ENCODE results near the gene TOR1AIP1. TPM values are rescaled to one million over a fixed set of nuclear protein-coding genes. Genes with fewer than 3 reads are reported as not detected.
A peak's percentile ranks its signal among the peaks of the same experiment; 100 is the strongest.

The TOR1AIP1 gene
- polyA plus RNA-seq, 4 donors: 44.7 to 67.4 (median 57.7) TPM

GRCh38 chr1:179881642-179882252 lies 338 bp upstream of the TOR1AIP1 start:
- peak; percentile 85 to 89 (median 87) for DNase-seq (ENCODE audit: low read depth in 4 of 4, low spot score in 3 of 4)

DNA sequence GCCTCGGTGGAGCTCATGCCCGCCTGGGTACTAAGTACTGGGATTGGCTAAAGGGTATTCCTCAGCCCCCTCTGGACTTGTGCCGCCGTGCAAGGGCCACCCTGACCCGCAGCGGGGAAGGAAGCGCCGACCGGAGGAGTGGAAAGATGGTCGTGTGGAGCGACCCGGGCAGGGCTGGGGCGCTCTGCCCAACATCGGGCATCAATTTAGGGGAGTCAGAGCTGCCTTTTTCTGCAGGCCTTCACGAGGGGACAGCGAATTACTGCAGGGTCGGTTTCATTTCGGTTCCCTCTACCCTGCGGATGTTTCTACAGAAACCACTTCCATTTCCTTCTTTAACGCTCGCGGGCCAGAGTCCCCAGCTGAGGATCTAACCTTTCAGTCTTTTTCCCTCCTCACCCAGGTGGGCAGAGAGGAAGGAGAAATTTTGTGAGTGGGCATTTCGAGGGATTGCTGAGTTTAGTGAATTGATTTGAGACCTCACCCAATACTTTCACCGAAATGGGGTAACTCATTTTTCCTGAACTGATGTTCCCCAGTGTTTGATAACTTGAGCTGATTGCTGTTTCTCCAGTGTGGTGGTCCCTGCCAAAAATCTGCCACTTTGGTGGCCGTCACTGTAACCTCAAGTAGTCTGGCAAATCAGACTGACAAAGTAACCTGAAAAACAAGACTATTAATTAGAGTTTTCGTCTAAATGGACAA lies 1.1 kb downstream of the TOR1AIP1 start:
- no peak for DNase-seq (ENCODE audit: low read depth in 4 of 4, low spot score in 3 of 4)

DNA sequence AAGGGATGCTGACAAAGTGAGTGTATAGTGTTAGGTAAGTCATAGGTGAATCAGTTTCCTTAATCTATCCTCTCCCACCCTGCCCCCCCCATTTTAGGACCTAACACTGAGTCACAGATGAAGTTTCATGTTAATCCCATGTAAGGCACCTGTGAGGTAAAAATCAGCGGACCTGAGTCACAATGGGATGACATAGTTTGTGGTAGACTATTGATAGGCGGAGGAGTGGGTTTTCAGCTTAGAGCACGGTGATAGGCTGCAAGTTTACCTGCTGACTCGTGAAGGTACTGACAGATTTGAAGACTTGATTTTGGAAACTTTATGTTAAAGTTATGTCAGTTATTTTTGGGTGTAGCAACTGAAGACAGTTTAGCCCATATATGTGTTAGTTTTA lies 1.7 kb downstream of the TOR1AIP1 start:
- DNase-seq (ENCODE audit: low read depth in 4 of 4, low spot score in 3 of 4): no peak

GRCh38 chr1:179888071-179888470 lies 6.0 kb downstream of the TOR1AIP1 start:
- DNase-seq (ENCODE audit: low read depth in 4 of 4, low spot score in 3 of 4): no peak

GRCh38 chr1:179889589-179889988 lies 7.5 kb downstream of the TOR1AIP1 start:
- DNase-seq (ENCODE audit: low read depth in 4 of 4, low spot score in 3 of 4): no peak

DNA sequence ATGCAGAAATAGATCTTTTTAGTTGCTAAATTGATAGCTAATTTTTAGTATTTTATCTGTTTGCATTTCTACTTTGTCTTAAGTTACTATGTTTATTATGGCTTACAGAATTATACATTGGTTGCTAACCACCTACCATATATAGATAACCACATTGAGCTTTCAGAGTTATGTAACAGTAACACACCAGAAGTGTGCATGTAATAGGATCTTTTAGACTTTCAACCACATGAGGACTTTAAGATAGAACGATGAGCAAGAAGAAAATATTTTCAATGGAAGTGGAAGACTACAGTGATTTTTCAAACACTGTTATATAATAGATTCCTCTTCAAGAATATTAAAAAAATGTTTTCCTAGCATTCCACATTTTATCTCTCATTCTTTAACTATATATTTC lies 28.8 kb downstream of the TOR1AIP1 start:
- no peak for DNase-seq (ENCODE audit: low read depth in 4 of 4, low spot score in 3 of 4)

DNA sequence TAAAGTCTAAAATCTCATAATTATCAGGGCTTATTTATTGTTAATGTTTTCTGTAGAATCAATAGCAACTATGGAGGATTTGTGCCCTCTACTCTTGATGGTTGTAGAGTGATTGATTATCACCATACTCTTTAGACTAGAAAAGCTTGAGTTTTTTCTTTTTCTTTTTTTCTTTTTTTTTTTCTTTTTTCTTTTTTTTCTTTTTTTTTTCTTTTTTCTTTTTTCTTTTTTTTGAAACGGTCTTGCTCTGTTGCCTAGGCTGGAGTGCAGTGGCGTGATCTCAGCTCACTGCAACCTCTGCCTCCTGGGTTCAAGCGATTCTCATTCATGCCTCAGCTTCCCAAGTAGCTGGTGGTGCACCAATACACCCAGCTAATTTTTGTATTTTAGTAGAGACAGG lies 29.7 kb downstream of the TOR1AIP1 start:
- no peak for DNase-seq (ENCODE audit: low read depth in 4 of 4, low spot score in 3 of 4)

- DNase-seq (ENCODE audit: low read depth in 4 of 4, low spot score in 3 of 4): no peak
Measured at GRCh38 chr1:179917601-179918429, 35.7 kb downstream of the TOR1AIP1 start.

- no peak for DNase-seq (ENCODE audit: low read depth in 4 of 4, low spot score in 3 of 4)
Measured at GRCh38 chr1:179921472-179921871, 39.4 kb downstream of the TOR1AIP1 start.

DNA sequence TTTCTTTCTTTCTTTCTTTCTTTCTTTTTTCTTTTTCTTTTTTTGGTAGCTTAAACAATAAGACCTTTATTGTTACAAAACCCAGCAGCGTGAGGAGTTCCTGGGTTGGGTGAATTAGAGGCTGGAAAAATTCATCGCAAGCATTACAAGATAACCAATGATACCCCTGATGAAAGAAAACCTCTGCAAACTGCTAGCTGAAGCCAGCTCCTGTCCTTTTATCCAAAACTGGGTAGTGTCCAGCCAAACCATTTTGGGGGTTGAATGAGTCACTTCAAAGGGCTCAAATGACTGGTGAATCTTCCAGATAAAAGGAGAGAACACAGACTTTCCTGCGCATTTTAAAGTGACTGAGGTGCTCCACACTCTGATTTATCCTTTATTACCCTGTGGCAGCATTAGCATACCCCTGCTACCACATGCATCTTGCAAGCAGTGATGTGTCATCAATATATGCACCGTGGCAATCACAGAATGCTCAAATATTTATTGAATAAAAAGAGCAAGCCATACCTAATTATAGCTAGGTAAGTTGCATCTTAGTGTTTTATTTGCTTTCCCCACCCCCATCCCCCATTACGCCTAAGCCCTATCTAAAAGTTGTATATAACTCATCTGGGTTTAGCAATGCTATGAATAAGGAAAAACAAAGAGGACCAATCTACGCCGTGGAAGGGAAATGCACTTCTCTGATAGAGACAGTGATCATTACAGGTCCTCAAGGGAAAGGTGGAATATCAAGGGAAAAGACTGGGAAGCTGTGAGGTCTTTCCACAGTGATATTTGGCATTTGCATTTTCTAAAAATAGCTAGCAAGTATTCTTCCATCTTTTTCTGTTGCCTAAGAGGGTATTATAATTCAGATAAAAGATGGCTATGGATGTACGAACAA lies 40.1 kb downstream of the TOR1AIP1 start:
- no peak for DNase-seq (ENCODE audit: low read depth in 4 of 4, low spot score in 3 of 4)

DNA sequence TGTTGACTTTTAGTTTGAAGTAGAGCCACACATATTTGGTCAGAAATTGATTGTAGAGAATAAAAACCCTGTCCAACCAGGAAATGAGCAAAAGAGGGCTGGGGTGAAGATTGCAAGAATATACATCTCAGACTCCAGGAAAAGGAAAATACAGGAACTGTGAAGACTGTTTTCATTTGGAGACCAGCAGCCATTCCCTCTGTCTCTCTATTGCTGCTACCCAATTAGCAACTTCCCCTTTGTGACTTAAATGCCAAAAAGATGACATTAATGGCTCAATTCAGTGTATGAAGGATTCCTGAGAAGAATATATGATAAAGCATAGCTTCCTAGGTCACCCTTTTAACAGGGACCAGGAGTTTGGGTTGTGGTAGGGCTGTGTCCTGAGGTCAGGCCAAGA lies 40.9 kb downstream of the TOR1AIP1 start:
- DNase-seq (ENCODE audit: low read depth in 4 of 4, low spot score in 3 of 4): no peak

GRCh38 chr1:179924268-179924667 lies 42.2 kb downstream of the TOR1AIP1 start:
- DNase-seq (ENCODE audit: low read depth in 4 of 4, low spot score in 3 of 4): no peak

DNA sequence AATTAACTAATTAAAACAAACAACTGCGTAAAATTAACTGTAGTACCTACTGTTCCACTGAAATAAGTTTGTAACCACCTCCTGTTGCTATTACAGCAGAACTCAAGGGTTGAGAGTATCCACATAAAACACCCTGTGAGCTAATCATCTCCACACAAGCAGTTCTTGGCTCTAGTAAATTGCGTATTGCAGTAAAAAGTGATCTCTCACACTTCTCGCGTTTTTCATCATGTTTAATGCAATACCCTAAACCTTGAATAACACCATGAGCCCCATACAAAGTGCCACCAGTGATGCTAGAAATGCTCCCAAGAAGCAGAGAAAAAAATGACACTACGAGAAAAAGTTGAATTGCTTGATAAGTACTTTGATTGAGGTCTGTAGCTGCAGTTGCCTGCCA lies 43.2 kb downstream of the TOR1AIP1 start:
- no peak for DNase-seq (ENCODE audit: low read depth in 4 of 4, low spot score in 3 of 4)

- no peak for DNase-seq (ENCODE audit: low read depth in 4 of 4, low spot score in 3 of 4)
Measured at GRCh38 chr1:179925922-179926849, 44.1 kb downstream of the TOR1AIP1 start.

DNA sequence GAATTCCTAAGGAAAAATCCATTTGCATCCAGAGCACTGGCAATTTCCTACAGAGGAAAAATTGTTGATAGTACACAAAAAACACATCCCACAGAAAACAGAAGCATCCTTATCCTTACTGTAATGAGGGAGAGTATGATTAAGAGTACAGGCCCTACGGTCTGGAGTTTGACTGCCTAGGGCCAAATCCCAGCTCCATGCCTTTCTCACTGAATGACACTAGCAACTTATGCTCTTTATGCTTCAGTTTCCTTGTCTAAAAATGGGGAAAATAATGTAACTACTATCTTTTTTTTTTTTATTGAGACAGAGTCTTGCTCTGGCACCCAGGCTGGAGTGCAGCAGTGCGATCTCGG lies 44.7 kb downstream of the TOR1AIP1 start:
- no peak for DNase-seq (ENCODE audit: low read depth in 4 of 4, low spot score in 3 of 4)

DNA sequence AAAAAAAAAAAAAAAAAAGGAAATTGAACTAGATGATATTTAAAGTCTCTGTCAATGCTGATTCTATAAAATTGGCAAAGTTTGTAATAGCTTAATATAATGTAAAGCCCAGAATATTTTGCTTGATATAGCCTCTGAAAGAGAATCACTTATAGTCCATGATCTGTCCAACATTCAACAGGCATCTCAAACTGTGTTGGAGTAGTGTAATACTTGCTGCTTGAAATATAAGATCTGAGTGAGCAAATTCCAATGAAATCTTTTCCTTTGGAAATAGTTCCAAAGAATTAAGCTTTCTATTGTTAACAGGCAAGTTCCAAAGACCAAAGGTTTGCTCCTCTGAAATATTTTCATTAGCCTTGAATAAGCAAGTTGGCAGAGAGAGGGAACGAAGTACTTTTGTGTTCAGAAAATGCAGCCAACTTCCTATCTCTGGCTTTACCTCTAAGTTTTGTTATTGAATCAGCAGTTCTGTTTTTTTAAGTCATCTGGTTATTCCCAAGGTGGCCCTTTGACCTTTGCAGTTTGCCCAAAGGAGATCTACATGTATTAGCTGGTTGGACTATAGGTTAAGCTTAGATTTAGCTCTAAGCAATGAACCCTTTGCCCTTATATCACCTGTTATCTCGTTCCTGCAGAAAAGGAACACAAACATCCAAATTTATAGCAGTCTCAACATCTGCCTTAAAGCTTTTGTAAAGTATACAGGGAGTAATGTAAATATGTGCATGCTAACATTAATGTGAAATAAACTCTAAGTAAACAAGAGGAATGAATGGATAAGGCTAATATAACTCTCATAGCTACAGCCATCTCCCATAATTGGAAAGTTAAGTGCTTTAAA lies 48.1 kb downstream of the TOR1AIP1 start:
- no peak for DNase-seq (ENCODE audit: low read depth in 4 of 4, low spot score in 3 of 4)

DNA sequence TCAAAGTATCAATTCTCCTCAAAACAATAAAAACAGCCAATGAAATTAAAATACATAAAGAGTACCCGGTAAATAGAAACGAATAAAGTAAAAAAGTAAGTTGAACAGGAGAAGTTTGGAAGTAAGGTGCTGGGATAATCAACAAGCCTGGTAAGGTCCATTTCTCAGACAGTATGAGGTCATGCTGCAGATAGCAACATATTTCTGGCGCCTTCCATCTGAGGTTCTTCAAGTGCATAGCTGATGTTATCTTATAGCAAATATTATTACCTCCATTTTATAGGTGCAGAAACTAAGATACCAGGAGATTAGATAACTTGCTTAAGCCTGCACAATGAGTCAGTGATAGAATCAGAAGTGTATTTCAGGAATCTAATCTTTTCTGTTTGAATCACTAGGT lies 48.8 kb downstream of the TOR1AIP1 start:
- DNase-seq (ENCODE audit: low read depth in 4 of 4, low spot score in 3 of 4): no peak

GRCh38 chr1:179933219-179933618 lies 51.1 kb downstream of the TOR1AIP1 start:
- no peak for DNase-seq (ENCODE audit: low read depth in 4 of 4, low spot score in 3 of 4)

All from left renal pelvis (tissue), 4 donors.